GM12878 (cell line): ENCODE data around the gene UBE3C. TPM values are rescaled to one million over a fixed set of nuclear protein-coding genes. Genes with fewer than 3 reads are reported as not detected.

Experiments used
- ATAC-seq: fragments of 200-7000 bp; cut with Tn5 transposase; 3 replicates; pipeline ENCODE4 v1.9.1; 2020; ENCODE audit warnings: mild to moderate bottlenecking, moderate library complexity
- BruUV-seq: library from RNA; stranded (reverse); fragments of 400-500 nt; replicated peaks from 2 replicates; lab custom pipeline; 2021; lab: Mats Ljungman, UMichigan
- CTCF ChIA-PET: fragments of 300-600 bp; sonication (Branson Sonifier 250); formaldehyde crosslinking; extraction: SDS; loops from one replicate; lab custom pipeline; 2021; ENCODE audit warnings: inconsistent platforms; lab: Yijun Ruan, JAX
- POLR2A ChIA-PET: fragments of 350-600 bp; formaldehyde crosslinking; extraction: SDS; loops from one replicate; lab custom pipeline; 2021; ENCODE audit warnings: inconsistent platforms; lab: Charles Lee
- RAD21 ChIA-PET: fragments of 300-600 bp; sonication (Branson Sonifier 250); formaldehyde crosslinking; loops from one replicate; lab custom pipeline; 2023; ENCODE audit warnings: antibody characterized with exemption; ENCODE audit not compliant: unreplicated experiment; lab: Charles Lee
- SMC1A ChIA-PET: fragments of 300-600 bp; sonication (Branson Sonifier 250); formaldehyde crosslinking; loops from one replicate; lab custom pipeline; 2023; ENCODE audit not compliant: unreplicated experiment, uncharacterized antibody; lab: Charles Lee
- DNase-seq: peaks from one replicate; pipeline ENCODE4 v3.0.0-alpha.2; 2011; ENCODE audit warnings: low read depth, low spot score
- FAIRE-seq: peaks from 3 replicates; lab custom pipeline; 2011; peaks lifted over from hg19 to GRCh38; lab: Jason Lieb, UNC
- H2AFZ ChIP-seq: 2 replicates; pipeline ENCODE4 v1.6.0; 2011; ENCODE audit warnings: low read depth, low read length, control low read depth; ENCODE audit not compliant: control insufficient read depth
- H3K27ac ChIP-seq: 2 replicates; pipeline ENCODE4 v1.5.1; 2011; ENCODE audit warnings: control low read depth; ENCODE audit not compliant: control insufficient read depth, insufficient read depth
- H3K27me3 ChIP-seq, 2 experiments: replicated peaks in 1 of 2; 2 replicates each; pipeline versions ENCODE4 v1.6.0 to v1.6.1; 2011; ENCODE audit warnings: low read length in 1 of 2; ENCODE audit not compliant: control insufficient read depth in 2 of 2, insufficient read depth in 2 of 2
- H3K36me3 ChIP-seq, 2 experiments: 2 replicates each; pipeline ENCODE4 v1.5.1; 2011; ENCODE audit warnings: low read length in 1 of 2; ENCODE audit not compliant: control insufficient read depth in 2 of 2, insufficient read depth in 2 of 2
- H3K4me1 ChIP-seq: 2 replicates; pipeline ENCODE4 v1.6.1; 2011; ENCODE audit warnings: mild to moderate bottlenecking, low read length, moderate library complexity, mixed read lengths; ENCODE audit not compliant: control insufficient read depth, insufficient read depth
- H3K4me2 ChIP-seq: 2 replicates; pipeline ENCODE4 v1.6.0; 2011; ENCODE audit warnings: control low read depth; ENCODE audit not compliant: control insufficient read depth, insufficient read depth
- H3K4me3 ChIP-seq: fragments of 200-600 bp; sonication (generic); 2 replicates; pipeline ENCODE4 v1.5.1; 2016
- H3K79me2 ChIP-seq: 2 replicates; pipeline ENCODE4 v1.6.0; 2011; ENCODE audit warnings: low read length; ENCODE audit not compliant: control insufficient read depth, insufficient read depth
- H3K9ac ChIP-seq: 2 replicates; pipeline ENCODE4 v1.8.0; 2011; ENCODE audit warnings: low read length, control low read depth, mixed read lengths; ENCODE audit not compliant: control insufficient read depth, insufficient read depth
- H3K9me3 ChIP-seq: replicated peaks from 3 replicates; pipeline ENCODE4 v1.5.1; 2011; ENCODE audit warnings: mild to moderate bottlenecking, low read length; ENCODE audit not compliant: control insufficient read depth, insufficient read depth
- H4K20me1 ChIP-seq: 2 replicates; pipeline ENCODE4 v1.6.0; 2011; ENCODE audit not compliant: control insufficient read depth, insufficient read depth
- NFYB ChIP-seq: IDR thresholded peaks from 2 replicates; pipeline ENCODE4 v1.6.1; 2011; ENCODE audit warnings: low read depth, mild to moderate bottlenecking, low read length, improper control_type of control experiment, moderate library complexity; ENCODE audit not compliant: insufficient read depth
- POLR2A ChIP-seq: IDR thresholded peaks from 2 replicates; pipeline ENCODE4 v1.6.1; 2011; ENCODE audit warnings: low read depth, mild to moderate bottlenecking, low read length
- PRDM15 ChIP-seq: fragments of 450-650 bp; formaldehyde crosslinking; IDR thresholded peaks from 2 replicates; pipeline ENCODE4 v1.4.0; 2020; ENCODE audit warnings: mild to moderate bottlenecking, moderate library complexity
- WGBS: methylation state at CpG from one replicate; pipeline ENCODE4 v1.1.6; 2016; ENCODE audit warnings: low lambda C conversion rate; ENCODE audit not compliant: insufficient replicate concordance, insufficient coverage; ENCODE audit errors: missing lambda C conversion rate; 5-methylcytosine and 5-hydroxymethylcytosine counted together
- in situ Hi-C: fragments of 300-500 bp; cut with MboI; formaldehyde crosslinking; loops from 9 replicates; pipeline ENCODE4 v1.14.3; 2018; ENCODE audit warnings: mixed read lengths
- intact Hi-C: fragments of 100-400 bp; cut with micrococcal nuclease; formaldehyde crosslinking; loops from one replicate; pipeline ENCODE4 v1.14.2; 2022; ENCODE audit not compliant: unreplicated experiment
- polyA plus RNA-seq, 11 experiments: library from polyadenylated mRNA; depleted of rRNA in 4 of 11; unstranded in 6 of 11; stranded (reverse) in 5 of 11; fragments of >200 nt; fragmentation: Nextera tagmentation in 4 of 11; fragmentation: Illumina TruSeq in 1 of 11; extraction: Ambion mirVana in 4 of 11; extraction: Trizol in 1 of 11; gene quantifications; 1 replicate in 1 of 11; 2 replicates in 10 of 11; pipeline versions ENCODE4 v1.2.1 to v1.2.3, GENCODE V29; 2011 to 2016; ENCODE audit warnings: inconsistent platforms in 2 of 11, missing spikeins in 2 of 11, low read depth in 1 of 11
- total RNA-seq, 4 experiments: library from RNA; depleted of rRNA in 3 of 4; stranded (reverse); fragments of >200 nt in 3 of 4; fragmentation: Illumina TruSeq in 1 of 4; extraction: Trizol in 1 of 4; gene quantifications; 2 replicates each; pipeline versions ENCODE4 v1.2.1 to v1.2.3, GENCODE V29; 2013 to 2021

The UBE3C gene
- total and polyA plus RNA-seq, 10 of the 15 experiments (the other 5 are each of a cell fraction or from before 2014, with no cell fraction given), result 7.9 to 65.9 (median 45.2) TPM

- intact Hi-C loops, result no loop called here
- RAD21 ChIA-PET, result no interaction called here
Measured at GRCh38 chr7:157117796-157118195, 20.9 kb upstream of the UBE3C start.

More at GRCh38 chr7:157117796-157118195, 20.9 kb upstream of the UBE3C start:
- Histone ChIP-seq H2AFZ (no peak overlapping the region), H3K27me3 (no peaks in the 10 kb centered on the region), H3K79me2 (no peaks in the 10 kb centered on the region), H3K36me3 (no peaks in the 10 kb centered on the region), H3K4me1 (no peaks in the 10 kb centered on the region), H3K9me3 (peaks cover 3% of the 10 kb centered on the region; the same call in 2 of the 3 replicates), H4K20me1 (no peaks in the 10 kb centered on the region), H3K9ac (no peak overlapping the region), H3K4me2 (no peak overlapping the region), H3K4me3 (no peak overlapping the region), H3K27ac (no peak overlapping the region)
- BruUV-seq, result no TSS peak
- POLR2A ChIA-PET, result no interaction called here
- ATAC-seq (no peak), DNase-seq (no peak), FAIRE-seq (no peak)
- 35% methylated on average over 2 of the region's 2 CpGs for WGBS
- CTCF ChIA-PET, result no interaction called here
- in situ Hi-C loops, result no loop called here
- TF ChIP-seq PRDM15 (CRISPR knock-in tag) (no peak), POLR2A (no peak), NFYB (peak; percentile 39; the same call in 1 of the 2 replicates)
- SMC1A ChIA-PET, result interaction anchor here (1.2 kb wide), 1 partner anchor 14 kb away, joined by 3 read pairs; no protein-coding TSS in a partner anchor
